Ovary (tissue), 9 donors: Measurements from ENCODE around the gene LZTFL1. TPM values are rescaled to one million over a fixed set of nuclear protein-coding genes. Genes with fewer than 3 reads are reported as not detected.

ENCODE experiments used
- DNase-seq, 5 donors: peaks; one replicate each; pipeline ENCODE4 v3.0.0-alpha.2; 2019 to 2020
- H3K27ac ChIP-seq, 2 donors: fragments of 200-600 bp; one replicate each; pipeline versions ENCODE4 v1.5.1 to v1.8.0; 2019 to 2022
- H3K27me3 ChIP-seq: fragments of 200-600 bp; one replicate; pipeline ENCODE4 v1.8.0; 2022
- H3K36me3 ChIP-seq: fragments of 200-600 bp; sonication (generic); one replicate; pipeline ENCODE4 v1.5.1; 2019
- H3K4me1 ChIP-seq: one replicate; pipeline ENCODE4 v1.8.1; 2013; ENCODE audit warnings: mild to moderate bottlenecking, moderate library complexity; ENCODE audit not compliant: insufficient read depth
- H3K4me3 ChIP-seq: fragments of 200-600 bp; sonication (generic); one replicate; pipeline ENCODE4 v1.5.1; 2017
- H3K9me3 ChIP-seq, 2 donors: fragments of 200-600 bp in 1 of 2; sonication (generic) in 1 of 2; one replicate each; pipeline versions ENCODE4 v1.5.1 to v1.8.1; 2013 to 2019; ENCODE audit warnings: mild to moderate bottlenecking in 1 of 2, moderate library complexity in 1 of 2
- CTCF ChIP-seq, 3 donors: fragments of 450-650 bp in 2 of 3; fragments of 200-600 bp in 1 of 3; IDR thresholded peaks; one replicate each; pipeline versions ENCODE4 v1.5.1 to v1.8.0; 2016 to 2022; ENCODE audit warnings: antibody characterized with exemption in 3 of 3, mild to moderate bottlenecking in 1 of 3
- EP300 ChIP-seq: sonication (generic); formaldehyde crosslinking; IDR thresholded peaks from one replicate; pipeline ENCODE4 v1.6.1; 2017; ENCODE audit warnings: antibody characterized with exemption
- POLR2A ChIP-seq: fragments of 450-650 bp; IDR thresholded peaks from one replicate; pipeline ENCODE4 v1.6.1; 2017; ENCODE audit warnings: antibody characterized with exemption, mild to moderate bottlenecking, moderate library complexity
- WGBS, 3 donors: extraction: QIAGEN DNeasy Blood & Tissue Kit in 1 of 3; methylation state at CpG; one replicate each; pipeline versions ENCODE4 v1.1.5 to v1.1.7; 2013 to 2017; 5-methylcytosine and 5-hydroxymethylcytosine counted together
- intact Hi-C, 4 donors: fragments of 100-400 bp; cut with DNase I; formaldehyde crosslinking; loops; one replicate each; pipeline versions ENCODE4 v1.11.0 to v1.15.1; 2022 to 2023
- polyA plus RNA-seq, 2 donors: library from polyadenylated mRNA; stranded (reverse); fragments of 200-250 nt in 1 of 2; fragments of 350-450 nt in 1 of 2; fragmentation: Illumina TruSeq in 1 of 2; extraction: RNeasy Lipid Tissue Mini Kit (QIAGEN cat#74804) in 1 of 2; gene quantifications; one replicate each; pipeline ENCODE4 v1.2.3, GENCODE V29; 2013 to 2014
- total RNA-seq, 7 donors: library from RNA; depleted of rRNA in 2 of 7; stranded (reverse); fragments of >200 nt in 2 of 7; fragmentation: NEBNext Ultra II Directional in 3 of 7; extraction: Animal tissue kit (Norgen Biotek cat#: 25700) in 3 of 7; gene quantifications; one replicate each; pipeline versions ENCODE4 v1.1.0 to v1.2.4, GENCODE V29; 2016 to 2023
- donor health status: DM: no; HTN: no; CAD: no; lungs with moderate emphysema.
- donor health status: DM: no; HTN: no; CAD: no.
- donor health status: Bipolar disorder and iron deficiency.
- donor health status: DM: yes; HTN: yes; CAD: no.
- donor health status: DM: no; HTN: no; CAD: no.
- donor health status: DM: yes; HTN: yes; CAD: no.

LZTFL1 gene
- total and polyA plus RNA-seq, 9 donors: 12.3 to 30.6 (median 17.3) TPM

GRCh38 chr3:45819543-45819942 is 22.4 kb downstream of the LZTFL1 start:
- WGBS, 3 donors: 69 to 81% (median 77%) methylated on average over 2 of the region's 2 CpGs
- intact Hi-C loops: no loop called here
- no peak overlapping the region for H3K27ac ChIP-seq
- no peaks in the 10 kb centered on the region for H3K36me3 ChIP-seq
- no peaks in the 10 kb centered on the region for H3K27me3 ChIP-seq
- TF ChIP-seq EP300 (no peak), POLR2A (no peak), CTCF (IDR thresholded peaks at IDR 0.05) (no peak)
- DNase-seq: no peak
- H3K9me3 ChIP-seq: peaks cover 0 to 4% of the 10 kb centered on the region in 2 donors
- H3K4me1 ChIP-seq: peaks cover 4% of the 10 kb centered on the region
- H3K4me3 ChIP-seq: no peak overlapping the region

- Histone ChIP-seq H3K9me3 (peaks cover 0 to 4% of the 10 kb centered on the region in 2 donors), H3K4me1 (peaks cover 4% of the 10 kb centered on the region), H3K36me3 (no peaks in the 10 kb centered on the region), H3K27me3 (no peaks in the 10 kb centered on the region), H3K27ac (no peak overlapping the region), H3K4me3 (no peak overlapping the region)
- WGBS, 3 donors: 3 to 7% (median 5%) methylated on average over 4 of the region's 4 CpGs
- peak in 3 of 5 donors; percentile 23 to 40 (median 37) for DNase-seq
- TF ChIP-seq CTCF (IDR thresholded peaks at IDR 0.05) (no peak), POLR2A (no peak), EP300 (no peak)
- intact Hi-C loops: no loop called here
Measured at GRCh38 chr3:45817831-45818522, 23.9 kb downstream of the LZTFL1 start.

- TF ChIP-seq POLR2A: no peak
- no peak for TF ChIP-seq CTCF (IDR thresholded peaks at IDR 0.05)
- TF ChIP-seq EP300: no peak
- DNase-seq: no peak
- Histone ChIP-seq H3K27me3 (no peaks in the 10 kb centered on the region), H3K27ac (no peak overlapping the region), H3K4me1 (peaks cover 4% of the 10 kb centered on the region), H3K36me3 (no peaks in the 10 kb centered on the region), H3K9me3 (peaks cover 0 to 4% of the 10 kb centered on the region in 2 donors), H3K4me3 (no peak overlapping the region)
- 22 to 37% (median 25%) methylated on average over 3 of the region's 3 CpGs for WGBS, 3 donors
- intact Hi-C loops: no loop called here
Measured at GRCh38 chr3:45816544-45816943, 25.4 kb downstream of the LZTFL1 start.

- Histone ChIP-seq H3K4me3 (no peak overlapping the region), H3K27me3 (no peaks in the 10 kb centered on the region), H3K27ac (no peak overlapping the region), H3K4me1 (peaks cover 4% of the 10 kb centered on the region), H3K9me3 (peaks cover 0 to 4% of the 10 kb centered on the region in 2 donors), H3K36me3 (no peaks in the 10 kb centered on the region)
- 94 to 97% (median 94%) methylated on average over 4 of the region's 4 CpGs for WGBS, 3 donors
- no peak for TF ChIP-seq CTCF (IDR thresholded peaks at IDR 0.05)
- no peak for TF ChIP-seq POLR2A
- TF ChIP-seq EP300: no peak
- intact Hi-C loops: no loop called here
- DNase-seq: no peak
Measured at GRCh38 chr3:45814322-45814721, 27.6 kb downstream of the LZTFL1 start.
